ENCODE results near the gene AFF4.
A peak's percentile ranks its signal among the peaks of the same experiment; 100 is the strongest.
"Not testable (repeated sequence)": the region's sequence is repeated elsewhere in the genome, so short reads cannot be mapped to it uniquely, and the experiment has no call there.

The AFF4 gene

GRCh38 chr5:132962429-132963021, 909 bp downstream of the AFF4 start:
- TF ChIP-seq ZC3H10 (CRISPR knock-in tag; IDR thresholded peaks at IDR 0.05) (no peak), TOX (CRISPR knock-in tag; IDR thresholded peaks at IDR 0.05; ENCODE audit: borderline replicate concordance) (no peak), BACH2 (CRISPR knock-in tag; IDR thresholded peaks at IDR 0.05; ENCODE audit: borderline replicate concordance) (no peak), GLIS3 (CRISPR knock-in tag; IDR thresholded peaks at IDR 0.05) (no peak), CREB5 (CRISPR knock-in tag; IDR thresholded peaks at IDR 0.05; ENCODE audit: low read depth) (no peak), RARB (CRISPR knock-in tag; IDR thresholded peaks at IDR 0.05) (no peak), ZNF70 (CRISPR knock-in tag; IDR thresholded peaks at IDR 0.05) (no peak), PATZ1 (CRISPR knock-in tag; IDR thresholded peaks at IDR 0.05; ENCODE audit: borderline replicate concordance) (no peak), CSRNP3 (CRISPR knock-in tag; IDR thresholded peaks at IDR 0.05) (no peak), SNAI2 (CRISPR knock-in tag; IDR thresholded peaks at IDR 0.05) (no peak), PPARA (CRISPR knock-in tag; IDR thresholded peaks at IDR 0.05; ENCODE audit: borderline replicate concordance) (no peak), ZFP30 (CRISPR knock-in tag; IDR thresholded peaks at IDR 0.05) (no peak)
- ATAC-seq, result peak; percentile 56

GRCh38 chr5:132961887-132962286, 1.5 kb downstream of the AFF4 start:
- no peak for ATAC-seq
- no peak for TF ChIP-seq GLIS3 (CRISPR knock-in tag; IDR thresholded peaks at IDR 0.05)
- TF ChIP-seq ZNF565 (CRISPR knock-in tag; conservative IDR thresholded peaks at IDR 0.05; ENCODE audit: low read depth), result no peak
- TF ChIP-seq CSDC2 (CRISPR knock-in tag; IDR thresholded peaks at IDR 0.05), result no peak
- TF ChIP-seq SNAI2 (CRISPR knock-in tag; IDR thresholded peaks at IDR 0.05), result no peak
- TF ChIP-seq OSR1 (CRISPR knock-in tag; IDR thresholded peaks at IDR 0.05), result no peak
- TF ChIP-seq POU6F1 (CRISPR knock-in tag; IDR thresholded peaks at IDR 0.05; ENCODE audit: borderline replicate concordance, low read depth), result no peak
- TF ChIP-seq TSHZ2 (CRISPR knock-in tag; IDR thresholded peaks at IDR 0.05), result no peak
- no peak for TF ChIP-seq ZNF70 (CRISPR knock-in tag; IDR thresholded peaks at IDR 0.05)
- no peak for TF ChIP-seq ARNTL (CRISPR knock-in tag; IDR thresholded peaks at IDR 0.05; ENCODE audit: borderline replicate concordance, low read depth)
- no peak for TF ChIP-seq ZNF8 (CRISPR knock-in tag; IDR thresholded peaks at IDR 0.05)
- TF ChIP-seq CSRNP3 (CRISPR knock-in tag; IDR thresholded peaks at IDR 0.05), result no peak
- TF ChIP-seq PATZ1 (CRISPR knock-in tag; IDR thresholded peaks at IDR 0.05; ENCODE audit: borderline replicate concordance), result no peak
- TF ChIP-seq BACH2 (CRISPR knock-in tag; IDR thresholded peaks at IDR 0.05; ENCODE audit: borderline replicate concordance), result no peak

- not testable (repeated sequence) for ATAC-seq
Observed at GRCh38 chr5:132961123-132961815, 2.2 kb downstream of the AFF4 start.

GRCh38 chr5:132956166-132956799, 7.2 kb downstream of the AFF4 start:
- ATAC-seq, result not testable (repeated sequence)
